ENCODE results near the gene NRDC.

GRCh38 chr1:51840182-51840581 is 38.3 kb downstream of the NRDC start:
- no peak for TF ChIP-seq CTCF (IDR thresholded peaks at IDR 0.05)
- no peak for TF ChIP-seq CEBPB (IDR thresholded peaks at IDR 0.05)
- no peak for TF ChIP-seq BHLHE40 (IDR thresholded peaks at IDR 0.05; ENCODE audit: low read depth, low read length)
- no peak for TF ChIP-seq POLR2A (IDR thresholded peaks at IDR 0.05; ENCODE audit: low read length)
- TF ChIP-seq PBX3 (IDR thresholded peaks at IDR 0.05): no peak
- no peak for TF ChIP-seq CBX8 (IDR thresholded peaks at IDR 0.05)
- TF ChIP-seq RCOR1 (IDR thresholded peaks at IDR 0.05; ENCODE audit: low read depth, low read length): no peak
- TF ChIP-seq RFX5 (IDR thresholded peaks at IDR 0.05): no peak
- no peak for TF ChIP-seq REST (IDR thresholded peaks at IDR 0.05)
- TF ChIP-seq SMC3 (IDR thresholded peaks at IDR 0.05): no peak
- TF ChIP-seq, protein P1, sequence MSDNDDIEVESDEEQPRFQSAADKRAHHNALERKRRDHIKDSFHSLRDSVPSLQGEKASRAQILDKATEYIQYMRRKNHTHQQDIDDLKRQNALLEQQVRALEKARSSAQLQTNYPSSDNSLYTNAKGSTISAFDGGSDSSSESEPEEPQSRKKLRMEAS (IDR thresholded peaks at IDR 0.05): no peak
- TF ChIP-seq RNF2 (IDR thresholded peaks at IDR 0.05; ENCODE audit: borderline replicate concordance, low read depth): no peak

Measured in A549 (cell line).